Chondrocyte (in vitro differentiated cells): Measurements from ENCODE around the gene ATF7. TPM values are rescaled to one million over a fixed set of nuclear protein-coding genes. Genes with fewer than 3 reads are reported as not detected.
"Not testable (repeated sequence)": the region's sequence is repeated elsewhere in the genome, so short reads cannot be mapped to it uniquely, and the experiment has no call there.

ENCODE experiments used
- DNase-seq: peaks from one replicate; pipeline ENCODE4 v3.0.0; 2021; ENCODE audit warnings: mixed read lengths, low spot score
- H3K27ac Mint-ChIP-seq: one replicate; pipeline ENCODE4 v1.8.0; 2021; ENCODE audit warnings: mild to moderate bottlenecking, moderate library complexity, mixed read lengths; ENCODE audit not compliant: unreplicated experiment
- H3K27me3 Mint-ChIP-seq: 2 replicates; pipeline ENCODE4 v1.8.0; 2021; ENCODE audit warnings: low read depth, mixed read lengths
- H3K36me3 Mint-ChIP-seq: 2 replicates; pipeline ENCODE4 v1.8.0; 2021; ENCODE audit warnings: low read depth, mixed read lengths
- H3K4me1 Mint-ChIP-seq: 2 replicates; pipeline ENCODE4 v1.8.0; 2021; ENCODE audit warnings: low read depth, mild to moderate bottlenecking, mixed read lengths
- H3K4me3 Mint-ChIP-seq: one replicate; pipeline ENCODE4 v1.8.0; 2021; ENCODE audit warnings: mild to moderate bottlenecking, moderate library complexity, mixed read lengths; ENCODE audit not compliant: unreplicated experiment
- H3K9me3 Mint-ChIP-seq: 2 replicates; pipeline ENCODE4 v1.8.0; 2021; ENCODE audit warnings: low read depth, mixed read lengths
- total RNA-seq: library from RNA; stranded (reverse); gene quantifications from 3 replicates; pipeline ENCODE4 v1.2.1, GENCODE V29; 2021
- TF ChIP-seq, protein P1 (sequence below): fragments of 200-600 bp; sonication (generic); IDR thresholded peaks from 2 replicates; pipeline ENCODE4 v1.5.0; 2021; ENCODE audit warnings: antibody characterized with exemption, mild to moderate bottlenecking, moderate library complexity

Gene ATF7
- total RNA-seq, 1 donor from 2014 or later = 44.4 TPM

DNA sequence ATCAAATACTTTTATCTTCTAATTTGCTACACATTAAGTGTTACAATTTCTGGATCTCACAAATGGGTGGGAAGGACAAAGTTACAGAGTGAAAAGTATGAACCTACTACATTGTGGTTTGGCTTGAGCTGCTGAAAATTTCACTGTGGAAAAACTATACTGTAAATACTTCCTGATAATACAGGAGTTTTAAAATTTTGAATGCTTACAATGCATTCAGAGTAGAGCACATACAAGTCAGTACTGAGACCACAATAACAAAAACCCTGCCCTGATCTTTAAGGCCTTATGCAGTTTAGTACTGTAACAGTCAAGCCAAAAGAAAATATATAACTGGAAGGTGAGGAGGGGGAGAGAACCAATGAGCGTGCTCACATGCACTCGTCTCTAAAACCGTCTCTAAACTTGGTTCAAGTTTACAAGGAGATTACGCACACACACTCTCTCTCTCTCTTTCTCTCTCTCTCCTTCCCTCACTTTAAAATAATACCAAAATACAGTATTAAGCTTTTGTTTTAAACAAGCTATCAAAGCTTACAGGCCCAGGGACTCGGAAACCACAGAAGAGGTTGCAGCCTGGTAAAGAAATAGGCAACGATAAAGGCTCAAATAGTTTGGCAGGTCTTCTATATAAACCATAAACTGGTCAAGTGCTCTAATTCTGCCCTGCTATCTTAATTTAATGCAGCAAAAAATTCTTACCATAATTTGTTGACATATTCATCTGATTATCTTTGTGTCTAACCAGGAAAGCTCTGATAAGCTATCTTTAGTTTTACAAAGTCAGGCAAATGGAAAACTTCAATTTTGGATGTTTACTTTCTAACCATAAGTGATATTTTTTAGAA is 58.0 kb downstream of the ATF7 start:
- peaks cover 2% of the 10 kb centered on the region for H3K9me3 Mint-ChIP-seq
- peaks cover 34% of the 10 kb centered on the region for H3K4me1 Mint-ChIP-seq
- H3K27me3 Mint-ChIP-seq = no peaks in the 10 kb centered on the region
- H3K27ac Mint-ChIP-seq = peak overlapping the region; percentile 77
- no peak overlapping the region for H3K4me3 Mint-ChIP-seq
- peaks cover 4% of the 10 kb centered on the region for H3K36me3 Mint-ChIP-seq
- TF ChIP-seq, protein P1, sequence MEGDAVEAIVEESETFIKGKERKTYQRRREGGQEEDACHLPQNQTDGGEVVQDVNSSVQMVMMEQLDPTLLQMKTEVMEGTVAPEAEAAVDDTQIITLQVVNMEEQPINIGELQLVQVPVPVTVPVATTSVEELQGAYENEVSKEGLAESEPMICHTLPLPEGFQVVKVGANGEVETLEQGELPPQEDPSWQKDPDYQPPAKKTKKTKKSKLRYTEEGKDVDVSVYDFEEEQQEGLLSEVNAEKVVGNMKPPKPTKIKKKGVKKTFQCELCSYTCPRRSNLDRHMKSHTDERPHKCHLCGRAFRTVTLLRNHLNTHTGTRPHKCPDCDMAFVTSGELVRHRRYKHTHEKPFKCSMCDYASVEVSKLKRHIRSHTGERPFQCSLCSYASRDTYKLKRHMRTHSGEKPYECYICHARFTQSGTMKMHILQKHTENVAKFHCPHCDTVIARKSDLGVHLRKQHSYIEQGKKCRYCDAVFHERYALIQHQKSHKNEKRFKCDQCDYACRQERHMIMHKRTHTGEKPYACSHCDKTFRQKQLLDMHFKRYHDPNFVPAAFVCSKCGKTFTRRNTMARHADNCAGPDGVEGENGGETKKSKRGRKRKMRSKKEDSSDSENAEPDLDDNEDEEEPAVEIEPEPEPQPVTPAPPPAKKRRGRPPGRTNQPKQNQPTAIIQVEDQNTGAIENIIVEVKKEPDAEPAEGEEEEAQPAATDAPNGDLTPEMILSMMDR = no peak
- DNase-seq = no peak

DNA sequence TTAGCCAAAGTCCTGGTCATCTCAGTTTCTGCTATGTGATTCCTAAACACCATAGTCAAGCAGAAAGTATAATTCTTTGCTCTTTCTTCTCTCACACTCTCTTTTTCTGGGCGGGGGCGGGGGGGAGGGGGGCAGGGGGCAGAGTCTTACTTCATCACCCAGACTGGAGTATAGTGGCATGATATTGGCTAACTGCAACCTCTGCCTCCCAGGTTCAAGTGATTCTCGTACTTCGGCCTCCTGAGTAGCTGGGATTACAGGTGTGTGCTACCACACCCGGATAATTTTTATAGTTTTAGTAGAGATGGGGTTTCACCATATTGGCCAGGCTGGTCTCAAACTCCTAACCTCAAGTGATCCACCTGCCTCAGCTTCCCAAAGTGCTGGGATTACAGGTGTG is 60.8 kb downstream of the ATF7 start:
- not testable (repeated sequence) for H3K27me3 Mint-ChIP-seq, H3K4me3 Mint-ChIP-seq, H3K27ac Mint-ChIP-seq, H3K36me3 Mint-ChIP-seq, H3K9me3 Mint-ChIP-seq, DNase-seq
- H3K4me1 Mint-ChIP-seq = peaks cover 58% of the 10 kb centered on the region

DNA sequence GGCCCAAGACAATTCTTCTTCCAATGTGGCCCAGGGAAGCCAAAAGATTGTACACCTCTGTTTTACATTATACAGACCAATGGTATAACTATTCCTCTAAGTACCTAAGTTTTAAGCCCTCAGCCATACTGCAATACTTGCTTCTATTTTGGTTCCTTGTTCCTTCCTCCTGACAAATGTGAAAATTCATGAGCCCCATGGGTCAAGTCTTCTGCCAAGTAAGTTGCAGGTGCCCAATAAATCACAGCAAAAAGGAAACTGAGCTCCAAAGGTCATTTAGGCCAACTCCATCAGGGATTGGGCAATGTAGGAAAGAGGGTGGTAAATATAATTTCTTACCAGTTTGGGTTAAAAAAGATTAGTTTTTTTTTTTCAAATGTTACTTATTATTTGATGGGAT is 61.2 kb downstream of the ATF7 start:
- TF ChIP-seq, protein P1 = no peak
- Mint-ChIP-seq H3K9me3 (no peaks in the 10 kb centered on the region), H3K27ac (no peak overlapping the region), H3K4me1 (peaks cover 59% of the 10 kb centered on the region), H3K36me3 (no peaks in the 10 kb centered on the region), H3K4me3 (no peak overlapping the region), H3K27me3 (no peaks in the 10 kb centered on the region)
- no peak for DNase-seq

DNA sequence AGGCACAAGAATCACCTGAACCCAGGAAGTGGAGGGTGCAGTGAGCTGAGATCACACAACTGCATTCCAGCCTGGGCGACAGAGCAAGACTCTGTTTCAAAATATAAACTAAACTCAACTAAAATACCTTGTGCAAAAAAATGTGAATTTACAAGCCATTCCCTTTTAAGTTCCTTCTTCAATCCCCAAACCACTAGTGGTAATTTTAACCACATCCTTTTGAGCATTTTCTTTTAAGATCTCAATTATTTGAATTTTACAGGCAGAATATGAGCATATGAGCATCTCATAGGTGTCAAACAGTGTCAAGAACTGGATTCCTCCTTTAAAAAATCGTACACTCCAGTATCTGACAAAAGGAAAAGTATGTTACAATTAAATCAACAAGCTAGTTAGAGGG is 61.9 kb downstream of the ATF7 start:
- H3K4me3 Mint-ChIP-seq = no peak overlapping the region
- H3K36me3 Mint-ChIP-seq = no peaks in the 10 kb centered on the region
- no peak for DNase-seq
- TF ChIP-seq, protein P1 = no peak
- peak overlapping the region; percentile 28 for H3K27ac Mint-ChIP-seq
- no peaks in the 10 kb centered on the region for H3K27me3 Mint-ChIP-seq
- no peaks in the 10 kb centered on the region for H3K9me3 Mint-ChIP-seq
- peaks cover 59% of the 10 kb centered on the region for H3K4me1 Mint-ChIP-seq

DNA sequence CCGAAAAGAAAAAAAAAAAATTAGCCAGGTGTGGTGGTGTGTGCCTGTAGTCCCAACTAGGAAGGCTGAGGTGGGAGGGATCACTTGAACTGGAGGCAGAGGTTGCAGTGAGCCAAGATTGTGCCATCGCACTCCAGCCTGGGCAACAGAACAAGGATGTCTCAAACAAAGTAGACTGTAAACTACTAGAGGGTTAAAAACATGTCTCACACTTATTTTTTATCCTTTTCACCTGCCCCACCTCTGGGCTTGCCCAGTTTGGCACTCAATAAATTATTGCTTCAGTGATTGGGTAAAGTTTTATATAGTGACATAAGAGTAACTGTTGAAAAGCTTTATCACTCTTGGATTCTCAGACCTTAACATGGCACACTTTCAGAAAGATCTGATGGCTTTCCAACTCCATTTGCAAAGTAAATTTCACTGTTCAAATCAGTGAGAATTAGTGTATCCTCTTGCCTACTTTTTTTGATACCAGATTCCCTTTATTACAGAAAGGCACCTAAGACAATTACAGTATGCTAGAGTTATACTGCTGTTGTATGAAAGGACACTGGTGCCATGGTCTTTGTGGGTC is 62.6 kb downstream of the ATF7 start:
- Mint-ChIP-seq H3K4me1 (peaks cover 56% of the 10 kb centered on the region), H3K36me3 (no peaks in the 10 kb centered on the region), H3K9me3 (no peaks in the 10 kb centered on the region), H3K27me3 (no peaks in the 10 kb centered on the region), H3K27ac (no peak overlapping the region), H3K4me3 (no peak overlapping the region)
- DNase-seq = no peak
- TF ChIP-seq, protein P1 = no peak
